ENCODE results near the gene CCL4L2. TPM values are rescaled to one million over a fixed set of nuclear protein-coding genes. Genes with fewer than 3 reads are reported as not detected.
"Not testable (repeated sequence)": the region's sequence is repeated elsewhere in the genome, so short reads cannot be mapped to it uniquely, and the experiment has no call there.

Gene CCL4L2
- total RNA-seq, 1 donor from 2014 or later = 48.9 TPM

DNA sequence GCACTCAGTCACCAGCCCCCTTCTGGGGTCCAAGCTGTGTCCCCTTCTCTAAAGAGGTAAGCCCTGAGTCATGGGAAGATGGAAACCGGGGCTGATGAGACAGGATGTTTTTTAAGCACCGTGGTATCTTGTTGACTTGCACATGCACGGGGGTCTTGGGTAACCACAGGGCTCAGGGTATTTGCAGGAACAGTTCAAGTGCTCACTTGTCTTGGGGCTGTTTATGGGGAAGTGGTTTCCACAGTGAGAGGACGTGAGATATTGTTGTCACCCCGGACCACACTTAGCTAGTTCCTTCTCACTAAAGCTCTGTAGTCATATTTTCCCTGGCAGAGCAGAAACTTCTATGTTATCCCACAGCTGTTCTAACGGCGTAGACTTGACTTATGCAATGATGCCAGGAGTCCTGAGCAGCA lies 22.0 kb upstream of the CCL4L2 start:
- Histone ChIP-seq H3K27ac (ENCODE audit: low read depth, low read length) (no peak overlapping the region), H3K4me3 (ENCODE audit: insufficient read depth, low read depth, low read length) (no peak overlapping the region), H3K79me2 (ENCODE audit: insufficient read depth, low read length) (no peaks in the 10 kb centered on the region), H3K36me3 (ENCODE audit: insufficient read depth, low read length) (no peaks in the 10 kb centered on the region), H3K4me1 (ENCODE audit: insufficient read depth, low read length) (peaks cover under 1% of the 10 kb centered on the region), H3K4me2 (ENCODE audit: low read length) (no peak overlapping the region), H2AFZ (ENCODE audit: low read depth, low read length) (no peak overlapping the region), H3K9me3 (ENCODE audit: insufficient read depth, low read depth, low read length) (no peaks in the 10 kb centered on the region), H3K9ac (ENCODE audit: low read length) (no peak overlapping the region), H4K20me1 (ENCODE audit: insufficient read depth, low read length) (no peaks in the 10 kb centered on the region), H3K27me3 (ENCODE audit: insufficient read depth, low read length) (no peaks in the 10 kb centered on the region)
- Mint-ChIP-seq H3K27ac (ENCODE audit: unreplicated experiment) (no peak overlapping the region), H3K4me3 (ENCODE audit: unreplicated experiment) (no peak overlapping the region), H3K27me3 (ENCODE audit: low read depth, unreplicated experiment) (peaks cover 36% of the 10 kb centered on the region), H3K36me3 (ENCODE audit: low read depth, unreplicated experiment) (no peaks in the 10 kb centered on the region), H3K9me3 (ENCODE audit: unreplicated experiment) (no peaks in the 10 kb centered on the region), H3K4me1 (ENCODE audit: low read depth, unreplicated experiment) (peaks cover 9% of the 10 kb centered on the region)
- DNase-seq (ENCODE audit: low read depth) (no peak), FAIRE-seq (no peak)
- TF ChIP-seq, protein P1, sequence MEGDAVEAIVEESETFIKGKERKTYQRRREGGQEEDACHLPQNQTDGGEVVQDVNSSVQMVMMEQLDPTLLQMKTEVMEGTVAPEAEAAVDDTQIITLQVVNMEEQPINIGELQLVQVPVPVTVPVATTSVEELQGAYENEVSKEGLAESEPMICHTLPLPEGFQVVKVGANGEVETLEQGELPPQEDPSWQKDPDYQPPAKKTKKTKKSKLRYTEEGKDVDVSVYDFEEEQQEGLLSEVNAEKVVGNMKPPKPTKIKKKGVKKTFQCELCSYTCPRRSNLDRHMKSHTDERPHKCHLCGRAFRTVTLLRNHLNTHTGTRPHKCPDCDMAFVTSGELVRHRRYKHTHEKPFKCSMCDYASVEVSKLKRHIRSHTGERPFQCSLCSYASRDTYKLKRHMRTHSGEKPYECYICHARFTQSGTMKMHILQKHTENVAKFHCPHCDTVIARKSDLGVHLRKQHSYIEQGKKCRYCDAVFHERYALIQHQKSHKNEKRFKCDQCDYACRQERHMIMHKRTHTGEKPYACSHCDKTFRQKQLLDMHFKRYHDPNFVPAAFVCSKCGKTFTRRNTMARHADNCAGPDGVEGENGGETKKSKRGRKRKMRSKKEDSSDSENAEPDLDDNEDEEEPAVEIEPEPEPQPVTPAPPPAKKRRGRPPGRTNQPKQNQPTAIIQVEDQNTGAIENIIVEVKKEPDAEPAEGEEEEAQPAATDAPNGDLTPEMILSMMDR (IDR thresholded peaks at IDR 0.05; ENCODE audit: insufficient read depth, low read depth, low read length) = no peak
- TF ChIP-seq EZH2 (IDR thresholded peaks at IDR 0.05; ENCODE audit: insufficient read depth, low read length) = no peak

DNA sequence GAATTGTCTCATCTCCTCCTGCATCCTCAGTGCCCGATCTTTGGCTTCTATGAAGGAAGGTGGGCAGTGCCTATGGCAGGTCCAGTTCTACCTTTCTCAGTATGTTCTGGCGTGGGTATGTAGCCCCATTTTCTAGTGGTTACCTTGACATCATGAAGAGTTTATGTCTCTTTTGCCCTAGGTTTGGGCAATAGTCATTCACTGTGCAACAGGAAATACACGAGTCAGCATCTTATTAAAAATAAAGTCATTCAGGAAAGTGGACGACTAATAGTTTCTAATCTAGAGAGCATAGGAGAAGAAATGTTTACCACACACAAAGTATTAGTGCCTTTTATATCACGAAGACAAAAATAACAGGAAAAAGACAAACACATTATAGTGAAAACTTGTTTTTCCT lies 20.9 kb upstream of the CCL4L2 start:
- H3K27ac Mint-ChIP-seq (ENCODE audit: unreplicated experiment); H3K27me3 ChIP-seq (ENCODE audit: insufficient read depth, low read length); H3K9ac ChIP-seq (ENCODE audit: low read length); H3K9me3 ChIP-seq (ENCODE audit: insufficient read depth, low read depth, low read length); H3K9me3 Mint-ChIP-seq (ENCODE audit: unreplicated experiment); H2AFZ ChIP-seq (ENCODE audit: low read depth, low read length); H3K4me3 Mint-ChIP-seq (ENCODE audit: unreplicated experiment); H3K4me1 ChIP-seq (ENCODE audit: insufficient read depth, low read length); H3K4me3 ChIP-seq (ENCODE audit: insufficient read depth, low read depth, low read length); H3K4me1 Mint-ChIP-seq (ENCODE audit: low read depth, unreplicated experiment); H3K4me2 ChIP-seq (ENCODE audit: low read length); FAIRE-seq; DNase-seq (ENCODE audit: low read depth); H3K27ac ChIP-seq (ENCODE audit: low read depth, low read length); H3K36me3 Mint-ChIP-seq (ENCODE audit: low read depth, unreplicated experiment); H3K79me2 ChIP-seq (ENCODE audit: insufficient read depth, low read length); H4K20me1 ChIP-seq (ENCODE audit: insufficient read depth, low read length); H3K36me3 ChIP-seq (ENCODE audit: insufficient read depth, low read length): not testable (repeated sequence)
- peaks cover 29% of the 10 kb centered on the region for H3K27me3 Mint-ChIP-seq (ENCODE audit: low read depth, unreplicated experiment)

DNA sequence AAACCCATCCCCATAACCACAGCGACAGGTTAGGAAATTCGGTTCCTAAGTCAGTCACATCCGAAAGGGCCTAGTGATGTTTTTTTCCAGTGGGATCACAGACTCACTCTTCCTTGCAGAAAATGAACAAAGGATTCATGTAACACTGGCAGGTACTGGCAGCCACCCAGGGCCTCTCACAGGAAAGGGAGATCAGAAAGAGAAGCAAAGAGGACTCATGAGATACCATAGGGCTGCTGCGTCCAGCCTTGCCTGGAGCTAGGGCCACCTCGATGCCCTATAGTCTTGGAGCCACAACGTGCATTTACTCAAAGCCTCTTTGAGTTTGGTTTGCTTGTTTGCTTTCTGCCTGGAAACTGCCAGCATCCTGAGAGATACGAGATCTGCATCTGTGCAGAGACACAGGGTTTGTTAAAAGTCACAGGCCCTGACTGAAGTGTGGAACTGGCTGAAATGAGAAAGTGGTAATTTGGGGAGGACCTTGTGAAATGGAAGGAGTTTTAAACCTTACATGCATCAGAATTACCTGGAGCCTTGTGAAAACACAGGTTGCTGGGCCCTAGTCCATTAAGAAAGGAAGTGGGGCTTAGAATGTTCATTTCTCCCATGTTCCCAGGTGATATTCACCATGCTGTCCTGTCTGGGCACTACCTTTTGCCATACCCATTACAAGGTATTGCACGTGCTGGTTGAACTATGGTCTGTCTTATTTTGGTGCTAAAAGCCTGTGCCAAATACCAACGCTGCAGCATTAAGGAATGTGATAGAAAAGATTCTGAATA lies 20.1 kb upstream of the CCL4L2 start:
- not testable (repeated sequence) for H3K4me3 ChIP-seq (ENCODE audit: insufficient read depth, low read depth, low read length); H3K9me3 Mint-ChIP-seq (ENCODE audit: unreplicated experiment); H3K9me3 ChIP-seq (ENCODE audit: insufficient read depth, low read depth, low read length); H3K27me3 ChIP-seq (ENCODE audit: insufficient read depth, low read length); H3K36me3 Mint-ChIP-seq (ENCODE audit: low read depth, unreplicated experiment); H3K36me3 ChIP-seq (ENCODE audit: insufficient read depth, low read length); FAIRE-seq; H3K9ac ChIP-seq (ENCODE audit: low read length); H3K4me2 ChIP-seq (ENCODE audit: low read length); H3K79me2 ChIP-seq (ENCODE audit: insufficient read depth, low read length); H3K4me3 Mint-ChIP-seq (ENCODE audit: unreplicated experiment); DNase-seq (ENCODE audit: low read depth); H3K27ac Mint-ChIP-seq (ENCODE audit: unreplicated experiment); H3K27ac ChIP-seq (ENCODE audit: low read depth, low read length); H2AFZ ChIP-seq (ENCODE audit: low read depth, low read length); H4K20me1 ChIP-seq (ENCODE audit: insufficient read depth, low read length); H3K4me1 ChIP-seq (ENCODE audit: insufficient read depth, low read length)
- peaks cover 31% of the 10 kb centered on the region for H3K27me3 Mint-ChIP-seq (ENCODE audit: low read depth, unreplicated experiment)
- H3K4me1 Mint-ChIP-seq (ENCODE audit: low read depth, unreplicated experiment) = peaks cover 13% of the 10 kb centered on the region
